Measurements from ENCODE around the gene UBXN10.
"Not testable (repeated sequence)": the region's sequence is repeated elsewhere in the genome, so short reads cannot be mapped to it uniquely, and the experiment has no call there.

UBXN10 gene

DNA sequence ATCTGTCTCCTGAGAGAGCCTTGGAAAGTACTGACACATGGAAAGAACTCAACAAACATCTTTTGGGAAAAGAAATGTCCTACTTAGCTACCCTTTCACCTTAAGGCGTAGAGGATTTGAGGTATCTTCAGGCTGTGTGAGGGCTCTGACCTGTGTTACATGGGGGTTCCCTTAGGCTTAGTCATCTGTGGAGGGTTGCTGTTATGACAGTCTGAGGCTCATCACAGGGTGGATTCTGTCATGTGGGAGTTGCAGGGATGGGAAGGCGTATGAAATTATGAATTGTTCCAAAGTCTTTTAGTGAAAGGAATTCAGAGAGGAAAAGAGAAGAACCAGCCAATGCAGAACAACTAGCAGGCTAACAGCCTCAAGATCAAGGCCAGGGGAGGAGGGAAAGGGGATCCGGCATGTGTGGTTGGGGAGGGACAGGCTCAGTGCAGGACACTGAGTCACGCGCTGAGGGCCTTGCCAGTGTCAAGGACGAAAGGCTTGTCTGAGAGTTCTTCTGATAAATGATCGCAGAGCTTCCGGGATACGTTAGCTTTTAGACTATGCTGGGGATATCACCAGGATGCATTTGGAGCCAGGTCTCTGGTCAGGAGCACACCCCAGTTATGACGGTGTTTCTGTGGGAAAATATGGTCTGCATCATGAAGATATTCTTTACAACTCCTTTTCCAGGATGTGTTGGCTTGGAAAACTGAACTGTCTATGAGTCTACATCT is 25.0 kb downstream of the UBXN10 start:
- no peak for FAIRE-seq

DNA sequence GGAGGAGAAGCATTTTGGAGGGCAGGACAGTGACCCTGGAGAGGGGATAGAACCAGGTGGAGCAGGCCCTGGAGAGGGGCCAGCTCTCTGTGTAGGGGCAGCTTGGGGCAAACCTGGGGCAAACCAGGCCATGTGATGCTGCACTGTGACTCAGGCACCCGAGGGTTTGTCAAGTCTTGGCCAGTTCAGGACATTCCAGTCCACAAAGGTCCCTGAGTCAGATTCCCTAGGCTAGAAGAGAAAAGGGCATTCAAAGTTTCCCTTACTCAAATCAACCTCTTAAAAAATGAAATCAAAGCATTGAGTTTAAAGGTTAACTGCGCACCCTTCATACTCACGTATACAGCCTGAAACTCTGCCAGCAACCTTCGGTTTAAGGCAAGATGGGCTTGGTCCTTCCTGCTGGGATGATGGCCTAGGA is 25.6 kb downstream of the UBXN10 start:
- FAIRE-seq, result no peak

DNA sequence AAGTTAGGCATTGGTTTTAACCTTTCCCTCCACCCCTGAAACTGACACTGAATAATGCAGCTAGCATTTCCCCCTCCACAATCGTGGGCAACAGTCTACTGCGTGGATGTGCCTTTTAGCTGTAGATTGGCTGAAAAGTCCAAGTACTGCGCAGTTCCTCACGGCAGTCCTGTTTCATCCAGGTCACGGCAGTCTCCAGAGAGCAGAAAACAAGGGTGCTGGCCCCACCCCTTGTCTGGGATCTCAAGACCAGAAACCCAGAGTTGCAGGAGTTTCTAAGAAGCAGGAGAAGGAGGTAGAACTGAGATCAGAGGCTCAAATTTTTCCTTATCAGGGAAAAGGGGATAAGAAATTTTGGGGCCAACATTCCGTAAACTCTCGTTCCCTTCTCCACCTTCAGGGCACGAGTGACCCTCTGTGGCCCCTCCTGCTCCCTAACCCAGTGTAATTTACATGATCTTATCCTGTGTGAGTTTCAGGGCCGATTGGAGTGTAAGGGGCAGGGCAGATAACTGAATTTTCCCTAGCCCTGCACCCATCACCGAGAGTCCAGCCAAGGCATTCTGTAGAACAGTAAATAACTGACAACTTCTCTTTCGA is 26.3 kb downstream of the UBXN10 start:
- FAIRE-seq, result no peak

DNA sequence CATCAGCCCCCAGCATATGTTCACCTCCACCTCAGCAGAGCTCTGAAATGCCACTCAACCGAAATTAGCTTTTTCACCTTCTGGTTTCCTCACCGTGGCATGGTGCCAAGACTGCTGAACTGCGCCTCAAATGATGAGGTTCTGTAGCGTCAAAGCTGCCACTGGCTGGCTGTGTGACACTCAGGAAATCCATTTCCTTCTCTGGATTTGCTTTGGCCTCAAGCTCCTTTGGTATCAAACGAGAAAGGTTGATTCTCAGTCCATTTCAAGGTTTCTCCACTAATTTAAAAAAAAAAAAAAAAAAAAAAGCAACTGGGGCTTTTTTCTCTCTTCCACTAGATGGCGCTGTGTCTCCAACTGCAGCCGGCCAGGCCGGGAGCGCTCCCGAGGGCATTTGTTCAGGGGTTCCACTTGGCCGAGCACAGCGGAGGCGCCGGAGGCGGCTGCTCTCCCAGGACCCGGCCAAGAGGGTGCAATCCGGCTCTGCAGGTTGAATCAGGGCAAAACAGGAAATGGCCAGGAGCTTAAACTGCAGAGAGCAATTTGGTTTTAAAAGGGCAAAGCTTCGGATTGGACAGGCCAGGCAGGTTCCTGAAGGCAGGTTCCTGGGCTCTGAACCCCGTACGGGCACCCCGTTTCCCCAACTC is 26.9 kb downstream of the UBXN10 start:
- peak; percentile 94 for FAIRE-seq

DNA sequence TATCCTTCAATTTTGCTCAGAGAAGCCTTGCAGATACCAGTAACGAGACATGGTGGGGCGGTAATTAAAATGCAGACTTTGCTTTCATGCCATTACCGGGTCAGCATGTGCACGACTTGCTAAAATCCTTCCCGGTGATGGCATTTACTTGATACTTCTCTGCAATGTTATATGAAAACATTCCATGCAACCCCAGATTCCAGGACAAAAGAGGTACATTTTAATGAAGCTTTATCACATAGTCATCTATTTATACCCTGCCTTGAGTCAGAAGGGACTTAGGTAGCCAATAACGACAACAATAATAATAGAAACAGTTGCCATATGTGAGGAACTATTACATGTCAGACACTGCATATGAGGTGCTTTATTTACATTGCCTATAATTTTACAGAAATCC is 29.8 kb downstream of the UBXN10 start:
- FAIRE-seq, result no peak

DNA sequence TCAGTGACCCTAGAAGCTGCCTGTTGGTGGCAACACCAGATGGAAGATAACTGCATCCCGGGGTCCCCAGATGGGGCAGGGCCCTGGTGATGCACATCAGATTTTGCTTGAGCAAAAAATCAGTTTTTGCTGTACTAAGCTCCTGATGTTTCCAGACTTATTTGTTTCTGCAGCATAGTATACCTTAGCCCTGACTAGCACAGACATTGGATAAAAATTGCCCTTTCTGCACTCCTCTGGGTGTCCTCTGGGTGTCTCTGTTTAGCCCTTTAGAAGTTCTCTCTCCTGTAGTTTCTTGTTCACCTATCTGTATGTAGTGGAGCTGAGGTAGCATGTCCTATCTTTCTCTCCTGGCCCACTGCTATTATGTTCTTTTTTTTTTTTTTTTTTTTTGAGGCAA is 30.7 kb downstream of the UBXN10 start:
- no peak for FAIRE-seq

DNA sequence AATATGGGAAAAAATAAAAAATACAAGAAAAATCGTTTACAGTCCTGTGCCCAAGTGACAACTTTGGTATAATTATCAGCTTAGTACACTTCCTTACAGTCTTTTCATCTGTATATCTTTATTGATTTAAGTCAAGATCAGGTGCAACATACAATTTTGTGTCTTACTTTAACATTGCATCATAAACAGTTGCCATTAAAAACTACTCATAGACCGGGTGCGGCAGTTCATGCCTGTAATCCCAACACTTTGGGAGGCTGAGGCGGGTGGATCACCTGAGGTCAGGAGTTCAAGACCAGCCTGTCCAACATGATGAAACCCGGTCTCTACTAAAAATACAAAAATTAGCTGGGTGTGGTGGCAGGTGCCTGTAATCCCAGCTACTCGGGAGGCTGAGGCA is 33.2 kb downstream of the UBXN10 start:
- not testable (repeated sequence) for FAIRE-seq

DNA sequence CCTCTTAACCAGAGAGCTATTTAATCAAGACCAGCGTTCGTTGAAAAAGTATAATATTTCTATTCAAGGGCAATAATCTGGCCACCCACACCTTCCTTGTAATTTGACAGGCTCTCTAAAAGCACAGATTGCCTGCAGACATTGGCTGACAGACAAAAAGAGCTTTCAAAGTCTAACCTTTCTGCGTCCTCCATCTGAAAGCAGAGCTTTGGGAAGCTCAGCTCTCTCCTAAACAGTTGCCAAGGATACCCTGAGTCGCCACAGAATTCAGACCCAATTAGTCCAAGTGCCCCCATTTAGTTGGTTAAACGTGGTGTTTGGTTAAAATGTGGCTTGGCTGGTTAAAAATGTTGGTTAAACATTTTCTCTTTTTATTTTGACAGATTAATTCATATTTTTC is 34.1 kb downstream of the UBXN10 start:
- FAIRE-seq, result no peak

DNA sequence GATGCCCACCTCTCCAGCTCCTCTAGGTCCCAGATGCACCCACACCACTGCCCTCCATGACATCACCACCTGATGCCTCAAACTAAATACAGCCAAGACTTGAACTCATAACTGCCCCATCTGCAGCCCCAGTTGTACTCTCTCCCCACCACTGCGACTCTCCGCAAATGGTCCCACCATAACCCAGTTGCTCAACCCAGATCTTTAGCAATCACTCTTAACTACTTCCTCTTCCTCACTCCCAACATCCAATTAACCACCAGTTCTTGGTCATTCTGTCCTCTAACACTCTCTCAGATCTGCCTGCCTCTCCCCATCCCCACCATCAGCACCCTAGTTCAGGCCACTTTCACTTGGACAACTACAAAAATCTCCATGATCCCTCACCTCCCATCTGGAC is 37.2 kb downstream of the UBXN10 start:
- FAIRE-seq, result no peak

DNA sequence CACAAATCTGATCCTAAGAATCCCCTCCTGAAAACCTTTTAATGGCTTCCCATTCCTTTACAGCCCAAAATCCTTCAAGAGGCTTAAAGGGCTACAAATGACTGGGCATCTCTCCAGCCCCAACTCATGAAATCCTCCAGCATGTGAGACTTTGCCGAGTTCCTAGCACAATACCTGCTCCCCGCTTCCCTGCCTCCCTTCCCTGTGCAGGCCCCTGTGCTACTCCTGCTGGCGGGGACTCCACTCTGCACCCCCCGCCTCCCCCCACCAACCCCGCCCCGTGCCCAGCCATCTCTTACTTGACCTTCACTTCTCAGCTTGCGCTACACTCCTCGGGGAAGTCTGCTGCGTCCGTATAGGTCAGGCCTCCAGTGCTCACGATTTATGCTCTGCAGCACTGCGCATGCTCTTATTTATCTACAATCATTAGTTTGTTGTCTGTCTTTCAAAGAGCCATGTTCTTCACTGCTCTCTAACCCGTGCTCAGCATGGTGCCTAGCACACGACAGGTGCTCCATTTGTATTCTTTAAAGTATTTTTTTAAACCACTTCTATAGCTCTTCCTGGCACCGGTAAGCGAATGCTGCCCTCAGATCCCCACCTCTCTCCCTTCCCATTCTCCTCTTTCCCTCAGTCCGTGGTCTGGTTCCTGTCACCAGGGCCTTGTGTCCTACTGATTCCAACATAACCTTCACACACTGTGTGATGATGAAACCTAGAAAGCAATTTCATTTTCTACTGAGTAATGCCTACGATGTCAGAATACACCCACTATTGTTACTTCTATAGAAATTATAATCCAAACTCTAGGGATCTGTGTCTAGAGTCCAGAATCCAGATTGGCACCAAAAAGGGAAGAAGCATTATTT is 37.9 kb downstream of the UBXN10 start:
- no peak for FAIRE-seq

DNA sequence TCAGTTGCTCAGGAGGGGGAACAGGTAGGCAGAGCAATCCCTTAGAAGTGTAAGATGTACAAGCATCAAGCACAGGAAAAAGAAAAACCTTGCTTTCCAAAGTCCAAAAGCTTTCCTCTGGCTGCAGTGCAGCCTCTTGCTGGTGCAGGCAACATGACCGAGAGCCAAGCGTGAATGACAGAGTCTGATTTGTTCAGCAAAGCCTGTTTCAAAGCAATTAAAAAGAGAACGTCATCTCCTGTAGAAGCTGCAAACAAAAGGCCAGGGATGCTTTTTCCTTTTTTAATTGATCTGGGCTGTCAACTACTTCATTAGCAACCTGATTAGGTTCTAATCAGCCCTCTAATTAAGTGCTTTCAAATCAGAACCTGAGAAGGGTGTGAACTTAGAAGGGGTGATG is 38.6 kb downstream of the UBXN10 start:
- FAIRE-seq, result no peak

DNA sequence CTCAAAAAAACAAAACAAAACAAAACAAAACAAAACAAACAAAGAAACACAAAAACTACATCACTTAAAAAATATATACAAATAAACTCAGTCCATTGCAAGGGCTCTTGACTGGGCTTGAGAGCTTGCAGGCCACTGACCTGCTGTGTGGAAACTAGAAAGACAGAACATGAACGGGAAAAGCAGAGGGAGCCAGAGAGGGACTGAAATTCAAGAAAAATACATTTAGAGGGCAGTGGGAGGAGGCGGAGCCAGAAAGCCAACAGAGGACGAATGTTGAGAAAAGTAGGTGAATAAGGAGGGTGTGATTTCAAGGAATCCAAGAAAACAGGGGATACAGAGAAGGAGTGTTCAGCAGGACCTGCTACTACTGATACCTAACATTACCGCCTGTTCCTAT is 41.8 kb downstream of the UBXN10 start:
- FAIRE-seq, result no peak

DNA sequence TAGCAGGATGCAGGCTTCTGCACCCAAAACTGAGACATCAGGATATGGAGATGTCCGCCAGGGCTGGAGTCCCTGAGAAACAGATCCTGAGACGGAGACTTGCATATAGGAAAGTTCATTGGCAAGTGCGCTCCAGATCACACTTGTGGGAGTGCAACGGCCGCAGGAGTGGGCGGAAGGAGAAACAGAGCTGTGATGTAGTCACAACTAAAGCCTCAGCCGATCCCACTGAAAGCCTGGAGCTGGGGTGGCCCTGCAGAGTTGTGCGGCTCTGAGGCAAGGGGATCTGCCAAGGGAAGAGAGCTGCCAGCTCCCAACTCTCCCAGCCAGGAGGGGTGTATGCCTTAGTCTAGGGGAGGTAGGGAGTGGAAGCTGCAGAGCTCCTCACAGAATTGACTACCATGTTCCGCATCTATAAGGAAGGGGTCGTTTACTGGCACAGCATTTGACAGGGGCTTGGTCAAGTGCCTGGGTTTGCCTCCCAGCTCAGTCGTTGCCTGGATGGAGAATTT is 42.5 kb downstream of the UBXN10 start:
- FAIRE-seq, result no peak

DNA sequence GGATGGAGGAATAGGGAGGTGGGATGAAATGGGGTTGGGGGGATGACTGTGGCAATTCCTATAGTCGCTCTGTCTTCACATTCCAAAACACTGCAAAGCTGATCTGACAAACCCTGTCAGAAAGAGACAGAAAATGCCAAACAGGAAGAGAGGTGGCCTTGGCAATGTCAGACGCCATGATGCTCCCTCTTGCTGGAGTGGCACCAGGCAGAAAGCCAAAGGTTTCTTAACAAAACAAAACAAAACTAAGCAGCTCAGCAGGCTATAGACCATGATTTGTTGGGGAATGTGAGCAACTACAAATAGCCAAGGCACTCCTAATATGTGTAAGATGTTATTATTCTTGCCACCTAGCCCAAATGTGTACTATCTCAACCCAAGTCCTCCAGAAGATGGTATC is 43.3 kb downstream of the UBXN10 start:
- FAIRE-seq, result no peak

DNA sequence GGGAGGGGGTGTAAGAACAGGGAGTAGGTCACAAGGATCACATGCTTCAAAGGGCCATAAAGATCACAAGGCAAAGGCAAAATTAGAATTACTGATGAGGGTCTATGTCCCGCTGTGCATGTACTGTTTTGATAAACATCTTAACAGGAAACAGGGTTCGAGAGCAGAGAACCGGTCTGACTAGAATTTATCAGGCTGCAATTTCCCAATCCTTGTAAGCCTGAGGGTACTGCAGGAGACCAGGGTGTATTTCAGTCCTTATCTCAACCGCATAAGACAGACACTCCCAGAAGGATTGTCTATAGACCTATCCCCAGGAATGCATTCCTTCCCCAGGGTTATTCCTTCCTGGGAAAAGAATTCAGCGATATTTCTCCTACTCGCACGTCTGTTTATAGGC is 46.7 kb downstream of the UBXN10 start:
- FAIRE-seq, result not testable (repeated sequence)

DNA sequence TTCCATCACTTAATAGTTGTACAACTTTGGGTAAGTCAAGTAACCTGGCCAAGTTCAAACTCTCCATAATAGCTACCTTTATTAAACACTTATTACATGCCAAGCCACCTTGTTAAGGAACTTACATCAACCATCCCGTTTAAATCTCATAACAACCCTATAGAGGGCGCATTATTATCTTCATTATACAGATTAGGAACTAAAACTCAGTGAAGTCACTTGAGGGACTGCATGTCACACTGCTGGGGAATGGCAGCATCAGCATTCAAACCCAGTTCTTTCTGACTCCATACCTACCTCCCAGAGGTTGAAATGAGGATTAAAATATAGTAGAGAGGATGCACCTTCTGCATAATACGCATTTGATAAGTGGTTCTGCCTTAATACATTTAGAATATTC is 47.5 kb downstream of the UBXN10 start:
- no peak for FAIRE-seq

DNA sequence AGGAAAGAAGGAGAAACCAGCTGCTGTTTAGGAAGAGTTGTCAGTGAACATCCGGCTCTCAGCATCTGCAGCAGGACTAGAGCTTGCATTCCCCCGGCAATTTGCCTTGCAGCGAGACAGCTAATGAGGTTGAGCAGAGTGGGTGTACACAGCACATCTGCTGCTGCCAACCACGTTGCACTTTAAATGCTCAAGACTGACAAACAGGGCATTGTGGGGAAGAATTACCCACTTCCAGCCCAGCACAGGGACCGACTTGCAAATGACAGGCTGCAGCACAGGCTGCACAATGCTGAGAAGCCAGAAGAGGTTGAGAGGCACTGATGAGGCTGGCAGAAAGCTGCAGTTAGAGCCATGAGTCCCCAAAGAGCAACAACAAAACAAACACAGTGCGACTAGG is 48.0 kb downstream of the UBXN10 start:
- no peak for FAIRE-seq

DNA sequence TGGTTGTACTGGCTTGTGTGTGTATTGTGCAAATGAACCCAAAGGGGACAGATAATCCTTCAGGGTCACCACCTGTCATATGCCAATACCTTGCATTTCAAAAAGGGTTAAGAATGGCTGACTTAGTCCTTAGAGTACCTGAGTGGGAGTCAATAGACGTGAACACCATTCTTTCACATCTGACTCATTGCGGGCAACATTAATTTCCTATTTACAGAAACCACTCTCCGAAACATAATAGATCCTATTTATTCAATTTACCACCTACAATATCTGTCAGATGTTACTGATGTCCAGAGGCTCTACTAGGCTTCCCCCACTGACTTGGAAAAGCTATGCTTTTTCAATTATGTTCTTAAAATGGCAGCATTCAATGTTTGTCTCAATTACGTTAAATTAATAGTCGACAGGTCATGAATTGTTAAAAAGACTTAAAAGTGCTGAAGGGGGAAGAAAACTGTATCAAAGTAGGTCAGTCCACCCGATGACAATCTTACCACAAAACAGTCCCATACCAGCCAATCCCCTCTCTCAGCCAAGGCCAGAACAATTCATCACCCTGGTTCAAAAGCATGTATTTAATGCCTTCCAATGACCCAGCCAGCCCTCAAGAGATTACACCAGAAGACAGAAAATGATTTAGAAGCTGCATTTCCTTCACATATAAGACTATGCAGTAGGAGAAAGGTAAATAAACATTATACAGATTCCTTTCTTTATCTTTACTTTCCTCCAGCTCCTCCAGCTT is 49.1 kb downstream of the UBXN10 start:
- FAIRE-seq, result no peak

DNA sequence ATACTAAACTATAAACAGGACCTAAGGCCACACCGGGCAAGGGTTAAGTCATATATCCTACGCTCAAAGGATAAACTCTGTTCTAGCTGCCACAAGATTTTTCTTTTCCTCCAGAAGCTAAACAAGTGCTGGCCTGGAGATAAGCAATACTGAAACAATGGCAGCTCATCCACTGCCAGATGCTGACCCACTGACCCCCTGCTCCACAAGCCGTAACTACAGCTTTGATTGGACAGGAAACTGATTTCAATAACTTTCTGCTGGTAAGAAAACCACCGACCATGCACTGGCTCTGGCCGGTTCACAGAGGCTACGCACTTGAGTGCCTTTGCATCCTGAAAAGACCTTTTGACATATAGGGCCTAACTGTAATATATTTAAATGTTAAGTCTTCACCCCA is 51.8 kb downstream of the UBXN10 start:
- FAIRE-seq, result no peak

DNA sequence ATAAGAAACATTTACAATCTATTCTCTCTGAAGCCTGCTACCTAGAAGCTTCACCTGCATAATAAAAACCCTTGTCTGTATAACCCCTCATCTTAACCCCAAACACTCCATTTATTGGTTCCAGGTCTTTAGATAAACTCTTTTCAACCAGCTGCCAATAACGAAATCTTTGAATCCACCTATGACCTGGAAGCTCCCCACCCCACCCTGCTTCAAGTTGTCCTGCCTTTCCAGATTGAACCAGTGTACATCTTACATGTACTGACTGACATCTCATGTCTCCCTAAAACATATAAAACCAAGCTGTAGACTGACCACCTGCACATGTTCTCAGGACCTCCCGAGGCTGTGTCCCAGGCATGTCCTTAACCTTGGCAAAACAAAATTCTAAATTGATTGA is 54.1 kb downstream of the UBXN10 start:
- FAIRE-seq, result no peak

DNA sequence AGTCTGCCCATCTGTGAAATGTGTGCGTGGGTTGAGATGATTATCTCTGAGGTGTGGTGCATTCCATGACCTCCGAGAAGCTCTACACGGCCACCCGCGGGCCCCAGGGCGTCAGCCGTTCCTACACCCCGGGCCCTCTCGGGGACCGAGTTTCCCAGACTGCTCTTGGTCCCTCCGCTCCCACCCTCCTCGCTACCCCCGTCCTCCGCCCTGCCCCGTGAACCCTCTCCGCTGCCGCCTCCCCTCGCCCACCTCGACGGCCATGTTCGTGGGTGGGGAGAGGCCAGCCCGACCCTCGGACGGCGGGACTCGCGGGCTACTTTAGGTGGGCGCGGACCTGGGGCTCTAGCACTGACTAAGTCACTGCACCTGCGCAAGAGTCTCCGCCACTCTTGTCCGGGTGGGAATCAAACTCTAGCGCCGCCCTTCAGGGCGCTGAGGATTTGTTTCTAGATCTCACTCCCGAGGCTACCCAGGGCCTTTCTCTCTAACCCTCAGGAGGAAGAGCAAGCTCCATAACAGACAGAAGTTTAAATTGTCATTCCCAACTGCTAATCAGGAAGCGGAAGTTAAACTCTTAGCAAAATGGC is 57.1 kb downstream of the UBXN10 start:
- FAIRE-seq, result no peak

Measured in islet of Langerhans (tissue), 1 donor.